Left renal pelvis (tissue), 4 donors: ENCODE results near the gene COX20. TPM values are rescaled to one million over a fixed set of nuclear protein-coding genes. Genes with fewer than 3 reads are reported as not detected.

Experiments
- DNase-seq, 4 donors: peaks; one replicate each; pipeline ENCODE4 v3.0.0-alpha.2; 2013; ENCODE audit warnings: low read depth in 4 of 4, low spot score in 3 of 4
- polyA plus RNA-seq, 4 donors: library from polyadenylated mRNA; unstranded; fragments of 120-200 nt; gene quantifications; one replicate each; pipeline ENCODE4 v1.2.1, GENCODE V29; 2013; ENCODE audit not compliant: insufficient read length in 4 of 4

COX20 gene
- polyA plus RNA-seq, 4 donors, result 63.0 to 125 (median 116) TPM

- no peak for DNase-seq
Measured at GRCh38 chr1:244868484-244869363, 33.3 kb downstream of the COX20 start.

GRCh38 chr1:244869364-244869827, 33.9 kb downstream of the COX20 start:
- DNase-seq, result no peak

DNA sequence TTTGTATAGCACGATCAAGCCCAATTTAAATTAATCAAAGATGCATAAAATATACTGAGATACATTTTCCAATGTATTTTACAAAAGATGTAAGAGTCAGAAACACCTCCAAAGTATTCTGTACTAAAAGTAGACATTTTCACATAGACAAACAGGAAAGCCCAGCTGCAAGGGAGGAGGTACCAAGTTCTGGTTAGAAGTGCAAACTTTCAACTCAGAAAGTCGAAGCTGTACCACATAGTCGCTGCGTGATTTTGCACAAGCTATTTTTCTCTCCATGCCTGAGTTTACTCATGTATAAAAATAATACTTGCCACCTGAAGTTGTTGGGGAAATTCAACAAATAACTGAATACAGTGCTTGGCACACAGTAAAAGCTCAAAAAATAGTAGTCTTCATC, 34.5 kb downstream of the COX20 start:
- no peak for DNase-seq

DNA sequence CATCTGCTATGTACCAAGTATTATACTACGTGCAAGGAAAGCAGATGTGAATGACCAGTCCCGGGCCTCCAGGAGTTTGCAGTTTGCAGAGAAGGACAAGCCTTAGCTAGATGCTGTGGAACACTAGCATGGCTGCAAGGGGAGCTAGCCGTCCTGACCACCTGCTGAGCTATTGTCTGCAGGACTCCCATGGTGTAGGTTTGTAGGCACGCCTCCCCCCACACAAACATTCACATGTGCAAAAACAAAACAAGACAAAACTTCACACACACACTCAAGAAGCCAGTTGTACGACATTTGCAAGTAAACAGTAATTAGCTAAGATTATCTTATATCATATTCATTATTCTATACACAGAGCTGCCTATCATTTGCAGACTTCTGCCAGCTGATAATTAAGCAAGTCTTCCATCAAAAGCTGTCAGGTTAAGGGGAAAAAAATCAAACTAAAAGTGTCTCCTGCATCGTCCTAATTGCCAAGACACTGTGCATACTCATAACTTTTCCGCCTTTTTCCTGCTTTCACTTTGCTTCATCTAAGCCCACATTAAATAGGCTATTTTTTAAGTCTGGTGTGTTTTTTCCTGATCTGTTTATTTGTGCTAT, 39.6 kb downstream of the COX20 start:
- DNase-seq, result no peak

- DNase-seq, result no peak
Measured at GRCh38 chr1:244876228-244876910, 40.9 kb downstream of the COX20 start.

DNA sequence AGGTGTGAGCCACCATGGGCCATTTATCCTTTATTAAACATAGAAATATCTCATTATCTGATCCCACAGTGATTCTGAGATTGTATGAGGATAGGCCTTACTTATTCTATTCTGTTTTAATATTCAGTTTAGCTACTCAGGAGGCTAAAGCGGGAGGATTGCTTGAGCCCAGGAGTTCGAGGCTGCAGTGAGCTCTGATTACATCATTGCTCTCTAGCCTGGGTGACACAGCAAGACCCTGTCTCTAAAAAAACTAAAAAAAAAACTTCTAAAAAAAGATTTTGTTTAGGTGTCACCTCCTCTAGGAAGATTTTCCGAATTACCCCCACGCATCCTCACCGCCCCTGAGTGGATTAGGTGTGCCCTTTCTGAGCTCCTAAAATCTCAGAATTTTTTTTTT, 43.2 kb downstream of the COX20 start:
- DNase-seq, result no peak

GRCh38 chr1:244881552-244882280, 46.3 kb downstream of the COX20 start:
- DNase-seq, result no peak

DNA sequence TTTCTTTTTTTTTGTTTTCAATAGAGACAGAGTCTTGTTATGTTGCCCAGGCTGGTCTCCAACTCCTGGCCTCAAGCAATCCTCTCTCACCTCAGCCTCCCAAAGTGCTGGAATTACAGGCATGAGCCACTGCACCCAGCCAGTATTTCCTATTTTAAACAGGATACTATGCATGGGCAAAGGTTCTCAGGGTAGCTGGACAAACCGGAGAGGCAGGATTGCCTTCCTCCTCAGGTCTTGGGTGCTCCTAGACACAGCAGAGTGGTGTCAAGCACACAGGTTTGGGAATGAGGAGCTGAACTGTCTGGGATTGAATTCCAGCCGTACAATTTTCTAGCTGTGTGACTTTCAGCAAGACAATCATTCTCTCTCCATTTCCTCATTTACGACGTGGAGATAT, 51.8 kb downstream of the COX20 start:
- no peak for DNase-seq

- DNase-seq, result no peak
Measured at GRCh38 chr1:244893836-244894235, 58.4 kb downstream of the COX20 start.

Other genes starting within 250 kb of the COX20 start
- gene DESI2, start 182.5 kb upstream of the COX20 start, polyA plus RNA-seq, result 10 to 100 TPM; 44.8 to 71.1 (median 53.2) TPM
- 100 to 1,000 TPM; 494 to 762 (median 667) TPM for gene HNRNPU, start 28.9 kb downstream of the COX20 start, polyA plus RNA-seq